H1 (cell line): ENCODE measurements around the gene NUCB1. TPM values are rescaled to one million over a fixed set of nuclear protein-coding genes. Genes with fewer than 3 reads are reported as not detected.

Source experiments
- CTCF ChIA-PET: fragments of 300-600 bp; sonication (Branson Sonifier 250); formaldehyde crosslinking; loops from one replicate; lab custom pipeline; 2021; ENCODE audit not compliant: partially characterized antibody; lab: Charles Lee
- POLR2A ChIA-PET: fragments of 300-600 bp; sonication (Branson Sonifier 250); formaldehyde crosslinking; loops from one replicate; lab custom pipeline; 2021; ENCODE audit warnings: inconsistent platforms; ENCODE audit not compliant: partially characterized antibody; lab: Charles Lee
- DNase-seq, 2 experiments: peaks; one replicate each; pipeline versions ENCODE4 v3.0.0 to v3.0.0-alpha.2; 2010 to 2022; ENCODE audit warnings: low spot score in 2 of 2, low read depth in 1 of 2, mixed read lengths in 1 of 2
- FAIRE-seq: peaks from 2 replicates; lab custom pipeline; 2011; peaks lifted over from hg19 to GRCh38; lab: Jason Lieb, UNC
- H2AFZ ChIP-seq: 2 replicates; pipeline ENCODE4 v1.8.1; 2012; ENCODE audit warnings: low read length, inconsistent platforms
- H2AK5ac ChIP-seq: 2 replicates; pipeline ENCODE4 v1.6.1; 2013; ENCODE audit warnings: low read depth, low read length
- H2BK120ac ChIP-seq: replicated peaks from 2 replicates; pipeline ENCODE3; 2013; ENCODE audit warnings: low read depth, low read length, inconsistent platforms
- H2BK12ac ChIP-seq: 2 replicates; pipeline ENCODE4 v1.6.1; 2013; ENCODE audit warnings: low read depth, low read length
- H2BK15ac ChIP-seq: 2 replicates; pipeline ENCODE4 v1.6.1; 2013; ENCODE audit warnings: low read length
- H2BK20ac ChIP-seq: 2 replicates; pipeline ENCODE4 v1.6.1; 2013; ENCODE audit warnings: low read length
- H2BK5ac ChIP-seq: 2 replicates; pipeline ENCODE4 v1.6.1; 2013; ENCODE audit warnings: low read depth, low read length
- H3K14ac ChIP-seq: 2 replicates; pipeline ENCODE4 v1.6.1; 2013; ENCODE audit warnings: inconsistent platforms; ENCODE audit not compliant: insufficient read length
- H3K18ac ChIP-seq: 2 replicates; pipeline ENCODE4 v1.6.1; 2013; ENCODE audit warnings: low read length; ENCODE audit errors: extremely low read depth
- H3K23ac ChIP-seq: 2 replicates; pipeline ENCODE4 v1.6.1; 2013; ENCODE audit warnings: inconsistent platforms; ENCODE audit not compliant: insufficient read length
- H3K23me2 ChIP-seq: 2 replicates; pipeline ENCODE4 v1.6.1; 2013; ENCODE audit warnings: low read depth, low read length
- H3K27ac ChIP-seq: 2 replicates; pipeline ENCODE4 v1.6.1; 2011; ENCODE audit warnings: low read depth, low read length, inconsistent platforms
- H3K27me3 ChIP-seq, 4 experiments: replicated peaks in 1 of 4; 1 replicate in 1 of 4; 2 replicates in 3 of 4; pipeline versions ENCODE4 v1.6.1 to v1.8.1; 2011 to 2013; ENCODE audit warnings: low read length in 3 of 4, mild to moderate bottlenecking in 3 of 4, inconsistent platforms in 2 of 4, mixed read lengths in 2 of 4, moderate library complexity in 1 of 4; ENCODE audit not compliant: control insufficient read depth in 3 of 4, insufficient read depth in 3 of 4; ENCODE audit errors: extremely low read depth in 1 of 4
- H3K36me3 ChIP-seq, 4 experiments: 2 replicates each; pipeline versions ENCODE4 v1.6.1 to v1.8.1; 2011 to 2013; ENCODE audit warnings: mild to moderate bottlenecking in 4 of 4, low read length in 3 of 4, moderate library complexity in 2 of 4, control low read depth in 1 of 4, inconsistent platforms in 1 of 4; ENCODE audit not compliant: insufficient read depth in 4 of 4, control insufficient read depth in 2 of 4
- H3K4ac ChIP-seq: replicated peaks from 2 replicates; pipeline ENCODE3; 2013; ENCODE audit warnings: low read length, low read depth, mixed read lengths, inconsistent platforms; ENCODE audit not compliant: insufficient read length
- H3K4me1 ChIP-seq, 4 experiments: replicated peaks in 1 of 4; 1 replicate in 1 of 4; 2 replicates in 3 of 4; pipeline versions ENCODE4 v1.6.1 to v1.8.1; 2011 to 2013; ENCODE audit warnings: low read length in 3 of 4, inconsistent platforms in 2 of 4, mixed read lengths in 1 of 4; ENCODE audit not compliant: insufficient read depth in 4 of 4, control insufficient read depth in 3 of 4
- H3K4me2 ChIP-seq, 2 experiments: 2 replicates each; pipeline versions ENCODE4 v1.6.1 to v1.8.1; 2011 to 2013; ENCODE audit warnings: low read depth in 2 of 2, low read length in 2 of 2, control low read depth in 1 of 2, inconsistent platforms in 1 of 2, mild to moderate bottlenecking in 1 of 2; ENCODE audit not compliant: insufficient read depth in 1 of 2
- H3K4me3 ChIP-seq, 4 experiments: fragments of 200-600, 300-600 bp in 1 of 4; sonication (generic), shearing (Covaris generic), sonication (Bioruptor Twin) in 1 of 4; 2 replicates each; pipeline versions ENCODE4 v1.5.1 to v1.8.1; 2011 to 2016; ENCODE audit warnings: low read length in 4 of 4, low read depth in 3 of 4, control low read depth in 2 of 4, inconsistent platforms in 2 of 4, mild to moderate bottlenecking in 2 of 4, mixed read lengths in 1 of 4, moderate library complexity in 1 of 4; ENCODE audit not compliant: insufficient read depth in 2 of 4; ENCODE audit errors: extremely low read depth in 1 of 4
- H3K56ac ChIP-seq: replicated peaks from 2 replicates; pipeline ENCODE3; 2013; ENCODE audit warnings: low read depth, mild to moderate bottlenecking, mixed read lengths, low read length, inconsistent platforms; ENCODE audit not compliant: insufficient read length
- H3K79me1 ChIP-seq: 2 replicates; pipeline ENCODE4 v1.6.1; 2013; ENCODE audit warnings: low read depth, low read length, control low read depth
- H3K79me2 ChIP-seq, 2 experiments: 2 replicates each; pipeline versions ENCODE4 v1.6.1 to v1.8.1; 2012 to 2013; ENCODE audit warnings: low read length in 2 of 2, mild to moderate bottlenecking in 2 of 2, inconsistent platforms in 1 of 2; ENCODE audit not compliant: insufficient read depth in 2 of 2, control insufficient read depth in 1 of 2
- H3K9ac ChIP-seq, 4 experiments: replicated peaks in 1 of 4; 1 replicate in 1 of 4; 2 replicates in 3 of 4; pipeline versions ENCODE4 v1.6.1 to v1.8.1; 2011 to 2013; ENCODE audit warnings: low read depth in 3 of 4, low read length in 3 of 4, control low read depth in 2 of 4, mild to moderate bottlenecking in 2 of 4, moderate library complexity in 2 of 4, inconsistent platforms in 1 of 4; ENCODE audit errors: extremely low read depth in 1 of 4
- H3K9me3 ChIP-seq, 2 experiments: 2 replicates each; pipeline versions ENCODE4 v1.6.1 to v1.8.1; 2012 to 2013; ENCODE audit warnings: mild to moderate bottlenecking in 2 of 2, moderate library complexity in 2 of 2, control low read depth in 1 of 2, inconsistent platforms in 1 of 2, low read depth in 1 of 2, low read length in 1 of 2, mixed read lengths in 1 of 2; ENCODE audit not compliant: insufficient read depth in 2 of 2
- H4K20me1 ChIP-seq, 2 experiments: replicated peaks in 1 of 2; 2 replicates each; pipeline versions ENCODE3 to v1.8.1; 2011 to 2013; ENCODE audit warnings: inconsistent platforms in 2 of 2, low read length in 2 of 2, mild to moderate bottlenecking in 1 of 2; ENCODE audit not compliant: insufficient read depth in 2 of 2, control insufficient read depth in 1 of 2
- H4K5ac ChIP-seq: 2 replicates; pipeline ENCODE4 v1.6.1; 2013; ENCODE audit warnings: low read length, low read depth, mixed read lengths, inconsistent platforms; ENCODE audit not compliant: insufficient read length
- H4K8ac ChIP-seq: 2 replicates; pipeline ENCODE4 v1.8.0; 2013; ENCODE audit warnings: mild to moderate bottlenecking, moderate library complexity, low read length, inconsistent platforms; ENCODE audit not compliant: insufficient read depth; ENCODE audit errors: extremely low read depth
- H4K91ac ChIP-seq: replicated peaks from 2 replicates; pipeline ENCODE3; 2013; ENCODE audit warnings: low read length, mixed read lengths, inconsistent platforms; ENCODE audit not compliant: insufficient read length
- BACH1 ChIP-seq: IDR thresholded peaks from 2 replicates; pipeline ENCODE4 v1.6.1; 2012; ENCODE audit warnings: low read length, improper control_type of control experiment
- CEBPB ChIP-seq: IDR thresholded peaks from 2 replicates; pipeline ENCODE4 v1.6.1; 2012; ENCODE audit warnings: low read depth, low read length
- HDAC2 ChIP-seq, 2 experiments: fragments of 300-600 bp in 1 of 2; sonication (generic) in 1 of 2; IDR thresholded peaks; 2 replicates each; pipeline ENCODE4 v1.6.1; 2011 to 2012; ENCODE audit warnings: low read depth in 2 of 2, low read length in 2 of 2, mild to moderate bottlenecking in 2 of 2, moderate library complexity in 2 of 2, borderline replicate concordance in 1 of 2, inconsistent platforms in 1 of 2
- NANOG ChIP-seq: IDR thresholded peaks from 2 replicates; pipeline ENCODE4 v1.6.1; 2011; ENCODE audit warnings: low read length, low read depth, mild to moderate bottlenecking, inconsistent platforms; ENCODE audit not compliant: insufficient read depth, poor library complexity, severe bottlenecking
- POLR2AphosphoS5 ChIP-seq: IDR thresholded peaks from 2 replicates; pipeline ENCODE4 v1.6.1; 2011; ENCODE audit warnings: low read depth, low read length
- RAD21 ChIP-seq, 2 experiments: IDR thresholded peaks in 1 of 2; conservative IDR thresholded peaks in 1 of 2; 2 replicates each; pipeline ENCODE4 v1.6.1; 2011; ENCODE audit warnings: low read depth in 2 of 2, low read length in 2 of 2, improper control_type of control experiment in 1 of 2, inconsistent platforms in 1 of 2, mild to moderate bottlenecking in 1 of 2, moderate library complexity in 1 of 2
- RNF2 ChIP-seq: fragments of 200-900, 300-1000 bp; sonication (generic); IDR thresholded peaks from 2 replicates; pipeline ENCODE4 v1.7.1; 2016; ENCODE audit warnings: borderline replicate concordance, low read depth, mild to moderate bottlenecking, antibody characterized with exemption, low read length; ENCODE audit not compliant: poor library complexity, severe bottlenecking; ENCODE audit errors: missing control alignments
- SIRT6 ChIP-seq: IDR thresholded peaks from one replicate; pipeline ENCODE4 v1.7.1; 2012; ENCODE audit warnings: low read length, inconsistent platforms
- SIX5 ChIP-seq: IDR thresholded peaks from 2 replicates; pipeline ENCODE4 v1.6.1; 2011; ENCODE audit warnings: mild to moderate bottlenecking, low read depth, low read length
- SP1 ChIP-seq: IDR thresholded peaks from 2 replicates; pipeline ENCODE4 v1.6.1; 2011; ENCODE audit warnings: low read depth, low read length
- SP2 ChIP-seq: IDR thresholded peaks from 2 replicates; pipeline ENCODE4 v1.6.1; 2012; ENCODE audit warnings: mild to moderate bottlenecking, low read length, inconsistent platforms
- SRF ChIP-seq: IDR thresholded peaks from 2 replicates; pipeline ENCODE4 v1.6.1; 2011; ENCODE audit warnings: mild to moderate bottlenecking, low read depth, low read length, moderate library complexity
- WGBS, 2 experiments: shearing (Covaris generic) in 1 of 2; methylation state at CpG; one replicate each; pipeline versions ENCODE4 v1.1.6 to v1.1.7; 2013 to 2015; ENCODE audit warnings: low lambda C conversion rate in 2 of 2, mixed read lengths in 2 of 2, inconsistent platforms in 1 of 2, low coverage in 1 of 2, missing lambda C conversion rate in 1 of 2; ENCODE audit not compliant: insufficient replicate concordance in 2 of 2, insufficient coverage in 1 of 2, insufficient read length in 1 of 2; ENCODE audit errors: extremely low coverage in 1 of 2, missing lambda C conversion rate in 1 of 2; 5-methylcytosine and 5-hydroxymethylcytosine counted together
- polyA plus RNA-seq, 7 experiments: library from polyadenylated mRNA; depleted of rRNA in 3 of 7; stranded (reverse) in 5 of 7; unstranded in 2 of 7; fragments of >200 nt in 5 of 7; fragments of 200-250 nt in 2 of 7; gene quantifications; 1 replicate in 5 of 7; 2 replicates in 1 of 7; 4 replicates in 1 of 7; pipeline versions ENCODE4 v1.2.1 to v1.2.3, GENCODE V29; 2011 to 2013; ENCODE audit warnings: missing spikeins in 2 of 7, mixed read lengths in 2 of 7
- total RNA-seq: library from RNA; stranded (reverse); fragmentation: NEBNext Ultra II Directional; extraction: Animal tissue kit (Norgen Biotek cat#: 25700); gene quantifications from 2 replicates; pipeline ENCODE4 v1.2.1, GENCODE V29; 2021

The NUCB1 gene
- total and polyA plus RNA-seq, 2 of the 8 experiments (the other 6 are each of a cell fraction or from before 2014, with no cell fraction given), result 111 to 121 TPM

DNA sequence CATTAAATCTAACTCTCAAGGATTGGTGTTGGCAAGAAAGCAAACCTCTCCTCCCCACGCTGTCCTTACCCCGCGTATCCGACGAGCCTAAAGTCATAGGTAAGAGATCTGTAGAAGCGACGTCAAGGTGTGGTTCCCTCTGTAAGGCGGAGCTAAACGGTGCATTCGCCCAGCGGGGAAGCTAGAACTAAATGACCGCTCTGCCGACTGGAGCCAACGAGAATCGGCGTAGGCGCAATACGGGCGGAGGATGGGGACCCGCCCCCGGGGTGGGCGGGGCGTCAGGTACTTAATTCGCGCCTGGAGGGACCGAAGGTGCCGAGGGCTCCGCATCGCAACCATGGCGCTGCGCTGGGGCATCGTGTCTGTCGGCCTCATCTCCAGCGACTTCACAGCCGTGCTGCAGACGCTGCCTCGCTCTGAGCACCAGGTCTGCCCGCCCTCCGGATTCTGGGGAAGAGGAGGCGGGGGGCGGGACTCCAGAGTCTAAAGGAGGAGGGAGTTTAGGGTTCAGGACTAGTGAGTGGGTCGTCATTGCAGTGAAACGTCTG lies 33.3 kb downstream of the NUCB1 start, which contains the start of gene DHDH:
TSS of gene DHDH (plus strand) at position 318 of the 551 bp plus-strand sequence. CDS start at position 341, 23 bp downstream.
- Histone ChIP-seq H2AK5ac (no peak within 1 kb of the TSS), H3K9ac (peak within 1 kb of the TSS in 1 of 4 experiments; percentile 14; a peak in 1 of 7 replicates), H3K27me3 (peaks cover 0 to 14% (median 10%) of the 10 kb centered on the region in 4 experiments; a peak in 5 of 7 replicates), H3K79me1 (no peaks in the 10 kb centered on the region; the same call in 1 of the 2 replicates), H3K23ac (no peak within 1 kb of the TSS), H2BK12ac (no peak within 1 kb of the TSS; the same call in 1 of the 2 replicates), H4K91ac (no peak within 1 kb of the TSS), H2BK5ac (no peak within 1 kb of the TSS), H3K4me2 (peak within 1 kb of the TSS; percentile 80 to 84), H3K4me1 (peaks cover 3 to 8% (median 6%) of the 10 kb centered on the region in 4 experiments; a peak in 6 of 7 replicates), H4K8ac (peak within 1 kb of the TSS; percentile 93), H2BK15ac (no peak within 1 kb of the TSS), H3K18ac (peak within 1 kb of the TSS; percentile 80; the same call in 1 of the 2 replicates), H3K56ac (no peak within 1 kb of the TSS), H2AFZ (peak within 1 kb of the TSS; percentile 85), H3K4ac (no peak within 1 kb of the TSS), H4K5ac (peak within 1 kb of the TSS; percentile 76), H3K4me3 (peak within 1 kb of the TSS; percentile 2 to 58 (median 36); a peak in 7 of 8 replicates), H2BK120ac (no peak within 1 kb of the TSS), H3K9me3 (no peaks in the 10 kb centered on the region), H3K79me2 (no peaks in the 10 kb centered on the region), H4K20me1 (no peaks in the 10 kb centered on the region), H2BK20ac (no peak within 1 kb of the TSS), H3K14ac (no peak within 1 kb of the TSS), H3K23me2 (no peaks in the 10 kb centered on the region; the same call in 1 of the 2 replicates), H3K36me3 (no peaks in the 10 kb centered on the region), H3K27ac (no peak within 1 kb of the TSS)
- FAIRE-seq (peak; percentile 84), DNase-seq (peak; percentile 92 to 97)
- POLR2A ChIA-PET, result interaction anchor here (0.6 to 2.5 kb wide), 16 partner anchors 9 to 318 kb away, joined by 3 to 12 read pairs (median 4); partner anchors contain the start of genes FAM83E, FTL and PPP1R15A
- WGBS, 2 experiments, result 2% methylated on average over 43 of the region's 43 CpGs; no CpG with 5 or more reads in 1 of the 2 experiments
- CTCF ChIA-PET, result interaction anchor here (0.6 to 2.4 kb wide), 15 partner anchors 11 to 146 kb away, joined by 3 to 14 read pairs (median 4); partner anchors contain the start of genes GYS1 and RUVBL2
- no peak for TF ChIP-seq SP2
- peak; percentile 68; the same call in 1 of the 2 replicates for TF ChIP-seq POLR2AphosphoS5
- TF ChIP-seq SIRT6, result no peak
- no peak for TF ChIP-seq SIX5
- no peak for TF ChIP-seq HDAC2 (IDR thresholded peaks at IDR 0.05; ENCODE audit: borderline replicate concordance in 1 of 2, low read depth in 2 of 2, low read length in 2 of 2)
- TF ChIP-seq RNF2, result no peak
- TF ChIP-seq SP1, result peak; percentile 63
- no peak for TF ChIP-seq CEBPB
- TF ChIP-seq BACH1, result no peak
- TF ChIP-seq SRF, result no peak
- no peak for TF ChIP-seq NANOG
- no peak for TF ChIP-seq RAD21 (IDR thresholded peaks at IDR 0.05 in 1 of 2, conservative IDR thresholded peaks at IDR 0.05 in 1 of 2; ENCODE audit: low read depth in 2 of 2, low read length in 2 of 2)
